Measurements from ENCODE around the gene FGFBP1. TPM values are rescaled to one million over a fixed set of nuclear protein-coding genes. Genes with fewer than 3 reads are reported as not detected.

The FGFBP1 gene
- total RNA-seq, 1 donor from 2014 or later: not detected

GRCh38 chr4:15928883-15929282, 9.7 kb downstream of the FGFBP1 start:
- Histone ChIP-seq H3F3A (ENCODE audit: low read depth) (no peaks in the 10 kb centered on the region), H3K4me3 (no peak overlapping the region), H3K9me3 (ENCODE audit: low read depth) (no peaks in the 10 kb centered on the region), H3K4me1 (no peaks in the 10 kb centered on the region), H3K27ac (no peak overlapping the region), H3K4me2 (no peak overlapping the region), H4K20me1 (ENCODE audit: low read depth) (no peaks in the 10 kb centered on the region), H2AFZ (replicated peaks) (peak overlapping the region; percentile 42), H3K36me3 (no peaks in the 10 kb centered on the region), H3K79me2 (ENCODE audit: low read depth) (no peaks in the 10 kb centered on the region), H3K27me3 (no peaks in the 10 kb centered on the region), H3K9ac (no peak overlapping the region)
- Mint-ChIP-seq H3K4me3 (no peak overlapping the region), H3K9me3 (peaks cover 3% of the 10 kb centered on the region), H3K4me1 (no peaks in the 10 kb centered on the region), H3K36me3 (no peaks in the 10 kb centered on the region), H3K27ac (no peak overlapping the region), H3K27me3 (ENCODE audit: insufficient read depth, low read depth) (peaks cover 4% of the 10 kb centered on the region)
- TF ChIP-seq EZH2phosphoT487 (IDR thresholded peaks at IDR 0.05) (no peak), EZH2 (IDR thresholded peaks at IDR 0.05) (no peak), CTCF (IDR thresholded peaks at IDR 0.05) (no peak)
- DNase-seq (ENCODE audit: low spot score): no peak

GRCh38 chr4:15926486-15926885, 12.1 kb downstream of the FGFBP1 start:
- no peak for DNase-seq (ENCODE audit: low spot score)
- Histone ChIP-seq H3K4me2 (no peak overlapping the region), H2AFZ (replicated peaks) (no peak overlapping the region), H3K4me1 (no peaks in the 10 kb centered on the region), H3K4me3 (no peak overlapping the region), H3K9me3 (ENCODE audit: low read depth) (no peaks in the 10 kb centered on the region), H3K27me3 (no peaks in the 10 kb centered on the region), H3F3A (ENCODE audit: low read depth) (no peaks in the 10 kb centered on the region), H3K79me2 (ENCODE audit: low read depth) (no peaks in the 10 kb centered on the region), H3K27ac (no peak overlapping the region), H4K20me1 (ENCODE audit: low read depth) (no peaks in the 10 kb centered on the region), H3K9ac (no peak overlapping the region), H3K36me3 (no peaks in the 10 kb centered on the region)
- Mint-ChIP-seq H3K4me1 (no peaks in the 10 kb centered on the region), H3K9me3 (no peaks in the 10 kb centered on the region), H3K4me3 (no peak overlapping the region), H3K27ac (no peak overlapping the region), H3K36me3 (no peaks in the 10 kb centered on the region), H3K27me3 (ENCODE audit: insufficient read depth, low read depth) (peaks cover 7% of the 10 kb centered on the region)
- no peak for TF ChIP-seq EZH2 (IDR thresholded peaks at IDR 0.05)

- Histone ChIP-seq H3K27me3 (no peaks in the 10 kb centered on the region), H3K4me2 (no peak overlapping the region), H3K9me3 (ENCODE audit: low read depth) (no peaks in the 10 kb centered on the region), H3F3A (ENCODE audit: low read depth) (no peaks in the 10 kb centered on the region), H3K4me3 (no peak overlapping the region), H4K20me1 (ENCODE audit: low read depth) (no peaks in the 10 kb centered on the region), H3K36me3 (no peaks in the 10 kb centered on the region), H3K79me2 (ENCODE audit: low read depth) (no peaks in the 10 kb centered on the region), H3K27ac (no peak overlapping the region), H3K9ac (no peak overlapping the region), H2AFZ (replicated peaks) (no peak overlapping the region), H3K4me1 (no peaks in the 10 kb centered on the region)
- no peaks in the 10 kb centered on the region for H3K4me1 Mint-ChIP-seq
- no peak for DNase-seq (ENCODE audit: low spot score)
- H3K27ac Mint-ChIP-seq: no peak overlapping the region
- no peak for TF ChIP-seq EZH2phosphoT487 (IDR thresholded peaks at IDR 0.05)
- H3K4me3 Mint-ChIP-seq: no peak overlapping the region
- H3K9me3 Mint-ChIP-seq: no peaks in the 10 kb centered on the region
- H3K36me3 Mint-ChIP-seq: no peaks in the 10 kb centered on the region
- H3K27me3 Mint-ChIP-seq (ENCODE audit: insufficient read depth, low read depth): peaks cover 7% of the 10 kb centered on the region
These were observed 12.7 kb downstream of the FGFBP1 start for GRCh38 chr4:15925830-15926229.

GRCh38 chr4:15921592-15921932, 17.0 kb downstream of the FGFBP1 start:
- Histone ChIP-seq H3K9ac (no peak overlapping the region), H3K27ac (no peak overlapping the region), H3K79me2 (ENCODE audit: low read depth) (no peaks in the 10 kb centered on the region), H4K20me1 (ENCODE audit: low read depth) (no peaks in the 10 kb centered on the region), H3K27me3 (no peaks in the 10 kb centered on the region), H3K9me3 (ENCODE audit: low read depth) (no peaks in the 10 kb centered on the region), H2AFZ (replicated peaks) (no peak overlapping the region), H3K4me2 (no peak overlapping the region), H3F3A (ENCODE audit: low read depth) (no peaks in the 10 kb centered on the region), H3K4me1 (no peaks in the 10 kb centered on the region), H3K4me3 (no peak overlapping the region), H3K36me3 (no peaks in the 10 kb centered on the region)
- no peak for DNase-seq (ENCODE audit: low spot score)
- H3K4me1 Mint-ChIP-seq: no peaks in the 10 kb centered on the region
- no peak overlapping the region for H3K4me3 Mint-ChIP-seq
- no peak for TF ChIP-seq EZH2phosphoT487 (IDR thresholded peaks at IDR 0.05)
- TF ChIP-seq CTCF (IDR thresholded peaks at IDR 0.05): no peak
- TF ChIP-seq EZH2 (IDR thresholded peaks at IDR 0.05): no peak
- no peak overlapping the region for H3K27ac Mint-ChIP-seq
- no peaks in the 10 kb centered on the region for H3K9me3 Mint-ChIP-seq
- peaks cover 7% of the 10 kb centered on the region for H3K27me3 Mint-ChIP-seq (ENCODE audit: insufficient read depth, low read depth)
- H3K36me3 Mint-ChIP-seq: no peaks in the 10 kb centered on the region

Data from neural progenitor cell (in vitro differentiated cells).